NCI-H748 (cell line): Measurements from ENCODE around the gene FBLN2.

Experiments used
- DNase-seq: peaks from one replicate; lab custom pipeline; 2025; ENCODE audit not compliant: unreplicated experiment; lab: John Stamatoyannopoulos, UW

FBLN2 gene

DNA sequence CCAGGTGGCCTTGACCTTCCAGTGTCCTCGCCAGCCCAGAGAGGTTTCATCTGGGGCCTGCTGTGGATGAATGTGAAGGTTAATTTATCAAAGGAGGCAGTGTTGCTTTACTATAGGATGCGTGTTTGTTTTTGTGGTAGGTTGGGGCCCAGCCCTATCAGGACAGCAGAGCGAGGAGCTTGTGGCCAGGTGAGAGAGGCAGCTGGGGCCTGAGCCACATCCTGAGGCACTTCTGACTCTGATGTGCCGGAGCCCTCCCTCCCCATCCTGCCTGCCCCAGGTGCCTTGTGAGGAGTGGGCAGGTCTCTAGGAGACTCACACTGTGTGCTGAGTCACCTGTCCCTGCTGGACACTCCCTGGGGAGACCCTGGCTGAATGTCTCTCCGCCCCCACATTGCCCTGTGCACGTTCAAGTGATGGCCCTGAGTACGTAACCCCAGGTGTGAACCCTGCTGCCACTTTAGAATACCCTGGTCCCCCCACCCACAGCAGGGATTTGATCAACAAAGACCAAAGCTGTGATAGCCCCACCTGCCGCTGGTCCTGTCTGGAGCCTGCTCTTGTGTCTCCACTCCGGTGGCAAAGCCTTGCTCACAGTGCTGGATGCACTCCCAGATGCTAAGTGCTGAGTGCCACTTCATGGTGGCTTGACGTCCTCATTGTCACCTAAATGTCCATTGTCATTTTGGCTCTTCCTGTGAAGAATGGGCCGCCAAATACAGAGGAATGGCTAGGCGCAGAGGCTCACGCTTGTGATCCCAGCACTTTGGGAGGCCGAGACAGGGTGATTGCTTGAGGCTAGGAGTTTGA, 16.0 kb downstream of the FBLN2 start:
- DNase-seq: no peak

DNA sequence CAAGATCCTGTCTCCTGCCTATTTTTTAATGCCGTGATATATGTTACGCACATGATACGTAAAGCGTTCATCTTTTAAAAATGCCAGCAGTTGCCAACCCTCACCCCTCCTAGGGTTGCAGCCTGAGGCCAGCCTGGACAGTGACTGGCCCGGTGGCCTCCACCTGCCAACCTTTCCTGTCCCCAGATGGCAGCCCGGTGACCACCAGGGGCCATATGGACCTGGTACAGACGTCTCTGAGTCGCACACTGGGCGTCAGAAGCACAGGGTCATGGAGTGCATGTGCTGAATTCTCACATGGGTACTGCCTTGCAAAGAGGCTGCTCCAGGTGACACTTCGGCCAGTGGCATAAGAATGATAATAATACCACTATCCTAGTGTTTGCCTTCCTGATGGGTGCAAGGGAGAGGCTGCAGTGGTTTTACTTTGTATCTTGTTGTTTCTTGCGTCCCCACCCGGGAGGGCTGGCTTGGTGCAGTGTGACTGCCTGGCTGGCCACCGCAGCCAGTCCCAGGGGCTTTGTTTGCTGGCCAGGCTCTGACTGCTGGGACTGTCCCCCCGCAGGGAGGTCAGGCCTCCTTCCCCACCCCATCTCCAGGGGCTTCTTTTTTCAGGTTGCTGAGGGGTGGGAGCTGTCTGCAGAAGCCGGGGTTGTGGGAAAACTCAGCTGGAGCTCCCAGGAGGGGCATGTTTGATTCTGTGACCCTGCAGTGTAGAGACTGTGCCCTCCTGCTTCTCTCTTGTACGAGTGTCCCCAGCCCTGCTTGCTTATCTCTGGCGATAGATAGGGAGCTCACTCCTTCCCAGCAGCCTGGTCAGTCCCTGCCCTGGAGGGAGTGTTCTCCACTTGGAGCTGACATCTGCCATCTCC, 16.9 kb downstream of the FBLN2 start:
- no peak for DNase-seq

DNA sequence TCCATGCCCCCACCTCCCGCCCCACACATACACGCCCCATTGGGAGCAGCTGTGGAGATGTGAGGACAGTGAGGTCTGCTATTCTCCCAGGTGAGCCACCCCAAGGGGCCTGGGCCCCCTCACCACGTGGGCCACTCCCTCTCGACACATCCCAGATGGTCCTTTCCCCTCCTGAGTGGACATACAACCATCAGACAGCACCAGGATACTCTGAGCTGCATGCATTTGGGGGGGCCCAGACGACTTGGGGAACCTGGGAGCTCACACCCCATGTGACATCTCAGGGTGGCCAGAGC, 17.5 kb downstream of the FBLN2 start:
- DNase-seq: no peak

DNA sequence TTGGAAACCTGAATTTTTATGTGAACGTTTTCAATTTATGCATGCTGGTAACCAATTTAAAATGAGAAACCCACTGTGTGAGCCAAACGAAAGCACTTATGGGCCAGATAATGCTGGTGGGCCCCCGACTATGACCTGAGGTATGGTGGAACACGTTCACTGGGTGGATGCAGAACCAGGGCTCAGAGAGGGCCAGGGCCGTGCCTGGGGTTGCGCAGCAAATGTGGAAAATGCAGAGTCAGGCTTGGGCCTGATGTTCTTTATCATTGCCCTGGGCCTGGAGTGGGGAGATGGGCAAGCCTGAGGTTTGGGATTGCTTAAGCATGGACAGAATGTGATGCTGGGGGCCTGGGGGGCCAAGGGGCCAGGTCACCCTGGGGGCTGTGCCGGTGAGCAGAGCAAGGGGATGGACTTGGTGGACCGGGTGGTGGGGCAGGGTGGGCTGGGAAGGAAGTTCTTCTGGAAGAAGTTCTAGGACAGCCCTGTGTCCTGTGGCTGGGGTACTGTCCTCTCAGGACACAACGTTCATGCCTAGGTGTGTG, 17.9 kb downstream of the FBLN2 start:
- no peak for DNase-seq

DNA sequence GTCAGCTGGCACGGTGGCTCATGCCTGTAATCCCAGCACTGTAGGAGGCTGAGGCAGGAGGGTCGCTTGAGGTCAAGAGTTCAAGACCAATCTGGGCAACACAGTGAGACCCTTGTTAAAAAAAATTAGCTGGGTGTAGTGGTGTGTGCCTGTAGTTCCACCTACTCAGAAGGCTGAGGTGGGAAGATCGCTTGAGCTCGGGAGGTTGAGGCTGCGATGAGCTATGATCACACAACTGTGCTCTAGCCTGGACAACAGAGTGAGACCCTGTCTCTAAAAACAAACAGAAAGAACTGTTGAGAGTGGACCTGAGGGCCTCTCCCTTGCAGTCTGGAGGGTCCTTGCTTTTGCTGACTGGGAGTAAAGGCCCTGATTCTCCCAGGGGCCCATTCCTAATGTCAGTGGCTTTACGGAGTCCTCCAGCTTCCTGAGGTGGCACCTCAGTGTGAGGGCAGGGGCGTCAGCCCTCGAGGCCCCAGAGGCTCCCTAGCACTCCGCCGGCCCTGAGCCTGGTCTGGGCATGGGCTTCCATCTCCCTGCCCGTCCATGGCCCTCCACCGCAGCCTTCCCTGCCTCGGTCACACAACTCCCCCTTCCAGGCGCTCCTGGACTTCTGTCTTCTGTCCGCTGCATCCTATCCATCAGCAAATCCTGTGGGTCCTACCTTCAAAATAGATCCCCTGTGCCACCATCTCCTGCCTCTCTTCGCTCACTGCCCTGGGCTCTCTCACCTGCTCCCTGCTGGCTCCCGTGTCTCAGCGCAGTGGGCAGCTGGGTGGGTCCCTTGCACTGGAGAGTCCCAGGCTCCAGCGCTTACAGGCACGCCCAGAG, 19.0 kb downstream of the FBLN2 start:
- no peak for DNase-seq

DNA sequence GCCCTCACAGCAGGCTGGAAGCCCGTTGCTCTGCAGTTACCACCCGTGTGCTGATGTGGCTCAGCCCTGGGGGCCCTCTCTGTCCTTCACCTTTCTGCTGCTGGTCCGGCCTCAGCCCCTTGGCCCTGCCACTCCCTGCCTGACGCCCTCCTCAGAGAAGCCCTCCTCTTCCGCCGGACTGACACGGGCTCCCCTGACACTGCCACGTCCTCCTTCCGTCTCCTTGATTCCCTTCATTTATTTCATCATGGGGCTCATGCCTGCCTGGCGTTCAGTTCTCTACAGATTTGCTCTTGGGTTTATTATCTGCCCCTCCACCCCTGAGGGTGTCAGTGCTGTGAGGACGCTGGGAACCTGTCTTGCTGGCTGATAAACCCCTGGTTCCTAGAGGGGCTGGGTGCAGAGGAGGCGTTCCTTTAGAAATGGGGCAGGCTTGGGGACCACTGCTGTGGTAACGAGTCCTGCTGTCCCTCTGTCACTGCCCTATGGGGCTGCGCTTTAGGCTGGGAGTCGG, 19.6 kb downstream of the FBLN2 start:
- DNase-seq: no peak

DNA sequence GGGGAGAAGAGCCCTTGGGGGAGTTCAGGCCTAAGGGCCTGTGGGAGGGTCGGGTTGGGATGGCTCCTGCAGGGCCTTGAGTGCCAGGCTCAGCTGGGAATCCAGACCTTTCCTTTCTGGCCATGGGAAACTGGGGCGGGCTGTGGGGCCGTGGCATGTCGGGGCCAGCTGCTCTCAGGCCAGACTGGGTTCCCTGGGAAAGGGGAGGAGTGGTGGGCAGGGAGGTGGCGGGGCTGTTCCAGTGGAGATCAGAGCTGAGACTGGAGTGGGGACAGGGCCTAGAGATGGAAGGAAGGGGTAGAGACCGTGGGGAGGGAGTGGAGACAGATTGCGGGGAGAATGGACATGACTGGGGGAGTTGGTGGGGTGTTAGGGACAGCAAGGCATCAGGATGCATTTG, 20.3 kb downstream of the FBLN2 start:
- DNase-seq: no peak

DNA sequence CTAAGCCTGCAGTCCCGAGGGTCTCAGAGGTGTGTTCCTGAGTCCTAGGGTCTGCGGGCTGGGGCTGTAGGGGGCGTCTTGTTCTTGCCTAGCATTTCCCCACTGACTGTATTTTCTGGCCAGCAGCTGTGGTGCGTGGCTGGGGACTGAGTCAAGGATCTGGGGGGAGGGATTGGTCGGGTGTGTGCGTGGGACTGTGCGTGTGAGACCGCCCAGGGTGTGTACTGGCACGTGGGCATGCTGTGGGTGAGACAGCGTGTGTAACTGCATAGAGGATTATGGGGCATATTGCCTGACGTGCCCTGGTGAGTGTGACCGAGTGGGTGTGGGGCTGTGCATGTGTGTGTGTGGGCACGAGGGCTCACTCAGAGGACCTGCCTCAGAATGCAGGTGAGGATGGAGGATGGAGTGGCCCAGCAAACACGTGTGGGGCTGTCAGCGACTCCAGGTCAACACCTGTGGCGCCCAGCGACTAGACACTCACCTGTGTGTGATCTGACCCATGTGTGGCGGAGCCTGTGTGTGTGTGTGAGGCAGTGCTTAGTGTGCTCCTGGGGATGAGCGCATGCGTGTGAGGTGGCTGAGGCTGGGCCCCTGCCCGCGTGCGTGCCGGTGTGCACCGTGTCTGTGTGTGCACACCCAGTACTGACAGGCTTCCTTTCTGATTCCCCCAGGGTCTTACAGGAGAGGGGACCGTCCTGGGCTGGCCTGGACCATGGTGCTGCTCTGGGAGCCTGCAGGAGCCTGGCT, 20.9 kb downstream of the FBLN2 start:
- DNase-seq: no peak

DNA sequence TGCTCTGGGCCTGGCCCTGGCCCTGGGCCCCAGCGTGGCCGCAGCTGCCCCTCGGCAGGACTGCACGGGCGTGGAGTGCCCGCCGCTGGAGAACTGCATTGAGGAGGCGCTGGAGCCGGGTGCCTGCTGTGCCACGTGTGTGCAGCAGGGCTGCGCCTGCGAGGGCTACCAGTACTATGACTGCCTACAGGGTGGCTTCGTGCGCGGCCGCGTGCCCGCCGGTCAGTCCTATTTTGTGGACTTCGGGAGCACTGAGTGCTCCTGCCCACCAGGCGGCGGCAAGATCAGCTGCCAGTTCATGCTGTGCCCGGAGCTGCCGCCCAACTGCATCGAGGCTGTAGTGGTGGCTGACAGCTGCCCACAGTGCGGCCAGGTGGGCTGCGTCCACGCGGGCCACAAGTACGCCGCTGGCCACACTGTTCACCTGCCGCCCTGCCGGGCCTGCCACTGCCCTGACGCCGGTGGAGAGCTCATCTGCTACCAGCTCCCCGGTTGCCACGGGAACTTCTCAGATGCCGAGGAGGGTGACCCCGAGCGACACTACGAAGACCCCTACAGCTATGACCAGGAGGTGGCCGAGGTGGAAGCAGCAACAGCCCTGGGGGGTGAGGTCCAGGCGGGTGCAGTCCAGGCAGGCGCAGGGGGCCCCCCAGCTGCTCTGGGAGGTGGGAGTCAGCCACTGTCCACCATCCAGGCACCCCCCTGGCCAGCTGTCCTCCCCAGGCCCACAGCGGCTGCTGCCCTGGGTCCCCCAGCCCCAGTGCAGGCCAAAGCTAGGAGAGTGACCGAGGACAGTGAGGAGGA, 21.7 kb downstream of the FBLN2 start:
- DNase-seq: no peak

DNA sequence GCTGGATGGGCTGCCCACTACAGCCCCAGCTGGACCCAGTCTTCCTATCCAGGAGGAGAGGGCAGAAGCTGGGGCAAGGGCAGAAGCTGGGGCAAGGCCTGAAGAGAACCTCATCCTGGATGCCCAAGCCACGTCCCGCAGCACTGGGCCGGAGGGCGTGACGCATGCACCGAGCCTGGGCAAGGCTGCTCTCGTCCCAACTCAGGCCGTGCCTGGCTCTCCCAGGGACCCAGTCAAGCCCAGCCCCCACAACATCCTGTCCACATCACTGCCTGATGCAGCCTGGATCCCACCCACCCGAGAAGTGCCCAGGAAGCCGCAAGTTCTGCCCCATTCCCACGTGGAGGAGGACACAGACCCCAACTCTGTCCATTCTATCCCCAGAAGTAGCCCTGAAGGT, 22.3 kb downstream of the FBLN2 start:
- DNase-seq: no peak

DNA sequence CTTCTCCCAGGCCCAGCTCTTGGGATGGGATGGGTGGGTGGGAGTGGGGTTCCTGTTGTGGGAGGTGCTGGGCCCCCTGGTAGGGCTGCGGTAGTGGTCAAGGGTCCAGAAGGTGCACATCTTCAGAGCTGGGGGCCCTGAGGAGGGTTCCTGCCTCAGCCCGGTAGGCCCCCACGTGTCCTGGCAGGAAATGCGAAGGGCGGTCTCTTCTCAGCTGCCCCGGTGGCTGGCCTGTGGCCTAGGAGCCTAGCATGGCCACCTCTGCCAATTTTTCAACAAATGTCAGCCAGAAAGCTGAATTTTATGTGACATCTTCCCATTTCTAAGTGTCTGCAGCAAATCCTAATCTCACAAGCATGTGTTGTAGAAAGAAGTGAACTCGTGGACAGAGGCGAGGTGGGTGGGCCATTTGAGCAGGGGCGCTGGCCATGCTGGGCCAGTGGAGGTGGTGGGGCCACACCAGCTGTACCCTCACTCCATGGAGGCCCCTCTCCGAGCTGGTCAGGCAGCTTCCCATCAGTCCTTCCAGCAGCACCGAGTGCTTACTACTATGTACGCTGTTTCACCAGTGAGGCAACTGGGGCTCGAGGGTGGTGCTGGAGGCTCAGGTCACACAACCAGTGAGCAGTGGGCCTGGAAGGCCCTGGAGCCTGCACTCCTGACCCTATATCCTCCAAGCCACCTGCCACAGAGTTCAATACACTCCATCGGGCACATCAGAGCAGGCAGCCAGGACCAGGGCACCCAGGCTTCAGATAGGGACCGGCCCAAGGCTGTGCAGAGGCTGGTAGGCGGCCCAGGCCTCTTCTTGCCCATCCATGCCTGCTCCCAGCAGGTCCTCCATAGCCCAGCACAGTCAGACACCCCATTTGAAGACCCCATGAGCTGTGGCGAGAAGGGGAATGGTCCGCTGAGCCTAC, 23.2 kb downstream of the FBLN2 start:
- no peak for DNase-seq

DNA sequence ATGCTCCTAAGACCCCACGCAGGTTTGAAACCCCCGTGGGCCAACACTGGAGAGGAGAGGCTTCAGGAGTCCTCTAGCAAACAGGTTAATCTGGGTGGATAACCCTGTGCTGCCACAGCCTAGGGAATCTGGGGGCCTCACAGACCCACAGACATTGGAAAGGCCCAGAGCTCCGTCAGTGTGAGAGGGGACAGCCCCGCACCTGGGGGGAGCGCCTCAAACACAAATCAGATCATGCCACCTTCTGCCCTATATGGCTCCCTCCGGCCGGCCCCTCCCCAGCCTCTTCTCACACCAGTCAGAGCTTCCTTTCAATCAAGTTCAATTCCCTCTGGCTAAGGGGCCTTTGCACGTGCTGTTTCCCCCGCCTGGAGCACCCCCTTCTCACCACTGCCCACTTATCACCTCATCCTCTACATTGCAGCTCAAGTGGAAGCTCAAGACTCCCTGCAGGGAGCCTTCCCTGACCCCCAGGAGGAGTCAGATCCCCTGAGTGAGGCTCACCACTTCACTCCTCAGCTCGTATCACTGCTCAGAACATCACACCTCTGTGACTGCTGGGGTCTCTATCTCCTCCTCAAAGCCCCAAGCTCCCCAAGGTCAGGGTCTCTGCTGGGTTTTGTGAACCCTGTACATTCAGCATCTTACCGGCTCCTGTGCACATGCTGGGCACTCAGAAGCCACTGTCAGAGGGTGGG, 24.1 kb downstream of the FBLN2 start:
- no peak for DNase-seq

DNA sequence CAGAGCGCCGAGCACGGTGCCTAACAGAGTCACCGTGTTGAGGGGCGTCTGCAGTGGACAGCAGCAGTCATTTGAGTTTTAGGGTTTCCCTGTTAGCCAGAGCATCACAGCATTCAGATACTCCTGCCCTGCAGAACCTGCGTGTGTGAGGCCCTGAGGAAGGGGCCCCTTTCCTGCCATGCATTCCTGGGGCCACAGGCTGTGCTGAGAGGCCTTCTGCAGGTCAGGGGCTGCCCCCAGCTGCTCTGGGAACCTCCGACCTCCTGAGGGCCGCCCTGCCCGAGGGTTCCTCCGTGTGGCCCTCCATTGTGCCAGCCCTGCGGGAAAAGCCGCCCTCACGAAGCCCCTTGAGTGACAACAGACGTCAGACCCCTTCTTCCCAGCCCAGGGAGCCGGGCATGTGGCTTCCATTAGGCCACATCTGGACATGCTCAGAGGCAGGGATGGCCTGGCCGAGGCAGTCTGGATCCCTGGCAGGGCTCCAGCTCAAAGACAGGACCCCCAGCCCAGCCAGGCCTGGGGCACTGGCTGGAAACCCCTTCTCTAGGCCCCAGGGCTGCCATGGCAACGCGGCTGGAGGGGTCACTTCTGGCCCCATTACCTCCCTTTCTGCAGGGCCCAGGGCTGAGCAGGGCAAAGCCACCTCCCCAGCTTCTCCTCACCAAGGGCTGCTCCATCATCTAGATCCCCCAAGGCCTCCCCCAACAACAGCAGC, 25.3 kb downstream of the FBLN2 start:
- DNase-seq: no peak

DNA sequence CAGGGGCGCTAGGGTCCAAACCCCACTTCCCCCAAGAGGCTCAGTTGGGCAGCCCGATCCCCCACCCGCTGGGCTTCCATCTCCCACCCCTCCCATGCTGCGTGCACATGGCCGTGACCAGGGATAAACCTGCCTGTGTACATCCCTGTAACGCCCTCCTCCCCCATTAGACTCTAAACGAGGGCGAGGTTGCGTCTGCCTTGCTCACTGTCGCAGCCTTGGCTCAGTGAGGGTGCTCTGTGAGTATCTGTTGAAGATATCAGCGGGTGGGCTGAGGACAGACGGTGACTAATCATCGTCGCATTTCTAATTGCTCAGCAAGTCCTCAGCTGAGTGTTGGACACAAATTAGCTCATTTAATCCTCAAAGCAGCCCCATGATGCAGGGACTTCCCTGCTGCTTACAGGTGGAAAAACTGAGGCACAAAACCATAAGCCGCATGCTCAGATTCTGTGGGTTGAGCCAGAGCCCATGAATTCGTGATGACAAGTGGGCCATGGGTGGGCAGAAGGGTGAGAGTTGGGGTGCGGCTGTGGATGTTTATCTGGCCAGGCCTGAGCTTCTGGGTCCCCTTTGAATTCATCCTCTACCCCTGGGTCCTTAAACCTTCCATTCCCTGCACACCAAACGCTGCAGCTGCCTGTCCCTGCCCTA, 26.0 kb downstream of the FBLN2 start:
- no peak for DNase-seq

DNA sequence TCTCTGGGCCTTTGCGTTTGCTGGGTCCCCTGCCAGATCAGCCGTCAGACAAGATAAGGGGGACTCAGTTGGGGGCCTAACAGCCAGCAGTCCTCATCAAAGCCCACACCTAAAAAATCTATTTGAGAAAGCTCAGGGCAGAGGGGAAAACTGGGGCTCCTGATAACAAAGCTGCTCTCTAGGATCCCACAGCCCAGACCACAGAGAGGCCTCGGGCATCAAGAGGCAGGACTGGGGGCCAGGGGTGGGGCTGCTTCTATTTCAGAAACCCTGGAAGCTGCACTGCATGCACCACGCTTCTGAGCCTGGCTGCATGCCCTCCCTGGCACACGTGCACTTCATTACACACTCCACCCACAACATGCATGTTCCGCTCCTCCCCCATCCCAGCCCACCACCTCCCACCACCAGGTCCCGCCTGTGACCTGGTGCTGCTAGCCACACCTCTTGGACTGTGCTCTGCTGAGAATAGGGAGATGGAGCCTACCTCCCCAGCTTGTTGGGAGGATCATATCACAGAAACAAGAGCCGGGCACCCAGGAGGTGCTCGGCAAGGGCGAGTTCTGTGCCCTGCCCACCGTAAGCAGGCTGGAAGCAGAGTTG, 26.6 kb downstream of the FBLN2 start:
- no peak for DNase-seq
